GM12872 (cell line): ENCODE data around the gene LBR.

ENCODE experiments used
- CTCF ChIP-seq: IDR thresholded peaks from 3 replicates; pipeline ENCODE4 v1.5.1; 2011; ENCODE audit warnings: low read depth, mild to moderate bottlenecking, low read length, moderate library complexity; ENCODE audit not compliant: insufficient read depth

LBR gene

GRCh38 chr1:225435487-225435886 is 7.6 kb upstream of the LBR start:
- no peak for TF ChIP-seq CTCF

- TF ChIP-seq CTCF: no peak
Measured at GRCh38 chr1:225435076-225435475, 7.2 kb upstream of the LBR start.

GRCh38 chr1:225434046-225434445 is 6.2 kb upstream of the LBR start:
- TF ChIP-seq CTCF: no peak

- TF ChIP-seq CTCF: no peak
Measured at GRCh38 chr1:225431081-225431863, 3.4 kb upstream of the LBR start.

GRCh38 chr1:225430301-225430700 is 2.5 kb upstream of the LBR start:
- no peak for TF ChIP-seq CTCF

GRCh38 chr1:225428881-225429455 is 1.1 kb upstream of the LBR start:
- no peak for TF ChIP-seq CTCF

- TF ChIP-seq CTCF: no peak
Measured at GRCh38 chr1:225428068-225428880, 436 bp upstream of the LBR start.
